GM18868 (cell line): ENCODE data around the gene CMSS1.

Experiments used
- ATAC-seq: cut with Tn5 transposase; IDR thresholded peaks from one replicate; pipeline ENCODE4 v1.9.1; 2021; ENCODE audit warnings: mild to moderate bottlenecking, moderate library complexity; ENCODE audit not compliant: unreplicated experiment

CMSS1 gene

DNA sequence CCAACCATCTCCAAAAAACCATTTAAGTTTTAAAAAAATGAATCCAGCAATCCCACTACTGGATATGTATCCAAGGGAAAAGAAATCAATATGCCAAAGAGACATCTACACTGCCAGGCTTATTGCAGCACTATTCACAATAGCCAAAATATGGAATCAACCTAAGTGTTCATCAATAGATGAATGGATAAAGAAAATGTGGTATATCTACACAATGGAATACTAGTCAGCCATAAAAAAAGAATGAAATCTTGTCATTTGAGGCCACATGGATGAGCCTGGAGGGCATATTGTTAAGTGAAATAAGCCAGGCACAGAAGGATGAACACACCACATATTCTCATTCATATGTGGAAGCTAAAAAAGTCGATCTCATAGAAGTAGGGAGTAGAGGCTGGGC lies 160.6 kb downstream of the CMSS1 start:
- ATAC-seq: no peak

DNA sequence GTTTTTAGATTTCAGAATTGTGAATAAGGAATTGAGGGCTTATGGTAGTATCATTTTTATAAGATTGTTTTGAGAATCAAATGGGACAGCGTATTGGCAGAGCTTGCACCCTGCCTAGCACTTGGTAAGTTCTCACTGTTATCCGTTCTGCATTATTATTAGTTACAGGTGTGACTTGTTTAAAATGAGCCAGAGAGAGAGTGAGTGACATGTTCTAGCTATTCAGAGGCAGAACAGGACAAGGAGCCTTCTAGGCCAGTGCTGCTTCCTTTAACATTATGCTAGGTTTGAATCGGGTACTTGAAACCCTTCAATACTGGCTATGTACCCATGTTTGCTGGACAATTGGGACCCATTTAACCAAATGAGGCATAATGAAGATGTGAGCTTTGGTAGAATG lies 162.9 kb downstream of the CMSS1 start:
- ATAC-seq: no peak

DNA sequence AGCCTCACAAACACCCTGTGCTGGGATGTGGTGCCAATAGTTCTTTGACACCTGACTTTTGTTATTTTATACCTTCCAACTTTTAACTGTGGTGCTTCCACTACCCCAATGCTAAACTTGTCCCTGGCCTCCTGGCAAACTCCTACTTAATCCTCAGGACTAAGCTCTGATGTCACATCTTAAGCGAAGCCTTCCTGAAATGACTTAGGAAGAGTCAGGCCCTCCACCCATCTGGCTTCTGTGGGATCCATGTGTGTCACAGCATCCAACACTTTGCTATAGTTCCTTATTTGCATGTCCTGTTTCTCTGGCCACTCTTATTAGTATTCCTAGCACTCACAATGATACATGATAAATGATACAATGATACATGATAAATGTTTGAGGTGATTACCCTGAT lies 163.5 kb downstream of the CMSS1 start:
- no peak for ATAC-seq

DNA sequence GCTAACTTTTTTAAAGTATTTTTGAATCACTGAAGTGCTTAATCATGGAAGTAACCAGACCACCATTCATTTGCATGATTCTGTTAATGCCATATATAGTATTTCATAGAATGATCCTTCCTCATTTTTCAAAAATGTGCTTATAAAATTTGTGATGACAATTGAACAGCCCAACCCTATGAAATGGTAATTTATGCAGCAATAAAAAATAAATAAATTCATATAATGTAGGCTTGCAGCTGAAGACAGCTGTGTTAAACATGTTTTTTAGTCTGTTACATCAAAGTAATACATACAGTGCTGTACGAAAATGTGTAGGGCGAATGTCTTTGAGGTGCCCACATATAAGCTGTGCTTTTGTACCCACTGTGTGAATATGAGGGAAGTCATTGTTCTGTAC lies 165.0 kb downstream of the CMSS1 start:
- ATAC-seq: no peak

DNA sequence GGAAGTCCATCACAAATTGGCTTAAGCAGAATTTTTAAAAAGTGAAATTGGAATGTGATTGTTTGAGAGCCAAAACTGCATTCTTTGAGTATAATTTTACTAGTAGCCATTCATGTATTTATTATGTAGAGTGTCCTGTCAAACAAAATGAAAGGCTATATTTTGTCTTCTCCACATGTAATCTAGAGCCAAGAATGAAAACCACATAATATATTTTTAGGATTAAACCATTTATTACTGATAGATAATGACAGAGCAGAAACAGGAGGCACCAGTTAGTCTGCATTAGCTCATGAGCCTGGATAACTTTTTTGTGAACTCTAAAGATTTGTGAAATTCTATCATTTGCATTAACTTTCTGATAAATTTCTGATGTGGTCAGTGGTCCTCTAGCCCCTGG lies 166.5 kb downstream of the CMSS1 start:
- no peak for ATAC-seq

DNA sequence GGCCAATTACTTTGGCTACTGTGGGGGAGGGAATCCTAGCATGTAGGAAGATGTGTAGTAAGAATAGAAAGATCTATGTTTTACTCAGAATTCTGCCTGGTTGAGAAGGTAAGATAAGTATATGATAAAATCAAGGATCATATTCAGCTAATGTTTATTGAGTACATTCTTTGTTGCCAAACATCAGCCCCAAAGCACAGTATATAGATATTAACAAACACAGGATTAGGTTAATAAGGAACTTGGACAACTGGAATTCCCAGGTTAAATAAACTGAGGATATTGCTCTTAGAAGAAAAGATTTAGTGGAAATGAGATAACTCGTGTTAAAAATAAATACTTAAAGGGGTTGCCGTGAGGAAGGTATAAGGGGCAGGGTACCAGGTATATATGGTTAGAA lies 167.0 kb downstream of the CMSS1 start:
- ATAC-seq: no peak

DNA sequence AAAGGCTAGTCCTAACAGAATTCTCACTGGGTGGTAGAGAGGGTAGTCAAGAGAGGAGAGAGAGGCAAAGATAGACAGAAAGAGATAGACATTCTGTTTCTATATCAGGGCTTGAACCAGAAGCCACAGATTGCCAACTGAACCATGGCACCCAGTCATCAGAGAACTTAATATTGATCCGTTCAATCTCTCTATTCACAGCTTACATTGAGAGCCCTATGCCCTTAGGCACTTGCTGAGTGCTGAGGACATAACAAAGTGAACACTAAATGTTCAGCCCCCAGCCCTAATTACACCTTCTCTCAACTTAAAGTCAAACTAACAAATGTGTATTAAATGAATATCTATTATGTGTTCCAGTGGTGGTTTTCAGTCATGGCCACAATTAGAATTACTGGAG lies 172.5 kb downstream of the CMSS1 start:
- ATAC-seq: no peak

DNA sequence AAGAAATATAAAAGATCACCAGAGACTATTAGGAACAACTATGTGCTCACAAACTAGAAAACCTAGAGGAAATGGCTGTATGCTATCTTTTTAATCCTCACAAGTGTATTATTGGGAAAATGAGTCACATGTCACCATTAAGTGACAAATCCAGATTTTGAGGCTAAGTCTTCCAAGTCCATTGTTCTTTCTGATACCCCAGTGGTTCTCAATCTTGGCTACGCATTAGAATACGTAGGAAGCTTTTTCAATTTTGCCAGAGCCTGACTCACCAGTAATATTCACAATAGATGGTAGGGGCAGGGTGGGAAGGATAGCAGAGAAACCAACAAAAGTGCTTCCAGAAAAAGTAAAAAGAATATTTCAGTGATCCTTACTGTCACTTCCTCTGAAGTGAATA lies 179.6 kb downstream of the CMSS1 start:
- no peak for ATAC-seq

DNA sequence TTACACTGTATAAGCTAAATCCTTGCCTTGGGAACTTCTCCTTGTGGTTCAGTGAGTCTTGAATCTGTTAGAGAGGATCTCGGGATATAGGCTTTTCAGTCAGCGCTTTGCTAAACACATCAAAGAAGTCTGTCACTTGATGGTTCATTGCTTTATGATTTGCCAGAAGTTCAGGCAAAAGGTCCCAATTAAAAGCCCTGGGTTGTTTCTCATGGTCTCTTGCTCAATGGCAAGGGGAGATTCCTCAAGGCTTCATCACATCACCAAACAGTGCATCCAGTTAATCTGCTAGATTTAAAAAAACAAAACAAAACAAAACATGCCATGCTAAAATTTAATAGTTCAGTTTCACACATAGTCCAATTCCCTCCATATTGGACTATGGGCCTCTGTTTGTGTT lies 181.9 kb downstream of the CMSS1 start:
- ATAC-seq: no peak

DNA sequence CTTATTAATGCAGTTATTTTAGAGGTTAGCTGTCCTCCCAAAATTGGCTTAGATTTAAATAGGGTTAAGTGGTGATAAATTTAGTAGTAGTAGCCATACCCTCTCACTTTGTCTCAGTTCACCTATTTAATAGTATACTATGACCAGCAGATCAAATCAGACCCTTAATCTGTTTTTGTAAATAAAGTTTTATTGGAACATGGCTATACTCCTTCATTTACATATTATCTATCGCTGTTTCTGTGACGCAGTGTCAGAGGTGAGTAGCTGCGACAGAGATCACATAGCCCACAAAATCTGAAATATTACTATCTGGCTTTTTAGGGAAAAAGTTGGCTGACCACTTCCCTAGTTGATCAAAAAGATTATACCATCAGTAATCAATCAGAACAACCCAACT lies 183.4 kb downstream of the CMSS1 start:
- ATAC-seq: no peak

DNA sequence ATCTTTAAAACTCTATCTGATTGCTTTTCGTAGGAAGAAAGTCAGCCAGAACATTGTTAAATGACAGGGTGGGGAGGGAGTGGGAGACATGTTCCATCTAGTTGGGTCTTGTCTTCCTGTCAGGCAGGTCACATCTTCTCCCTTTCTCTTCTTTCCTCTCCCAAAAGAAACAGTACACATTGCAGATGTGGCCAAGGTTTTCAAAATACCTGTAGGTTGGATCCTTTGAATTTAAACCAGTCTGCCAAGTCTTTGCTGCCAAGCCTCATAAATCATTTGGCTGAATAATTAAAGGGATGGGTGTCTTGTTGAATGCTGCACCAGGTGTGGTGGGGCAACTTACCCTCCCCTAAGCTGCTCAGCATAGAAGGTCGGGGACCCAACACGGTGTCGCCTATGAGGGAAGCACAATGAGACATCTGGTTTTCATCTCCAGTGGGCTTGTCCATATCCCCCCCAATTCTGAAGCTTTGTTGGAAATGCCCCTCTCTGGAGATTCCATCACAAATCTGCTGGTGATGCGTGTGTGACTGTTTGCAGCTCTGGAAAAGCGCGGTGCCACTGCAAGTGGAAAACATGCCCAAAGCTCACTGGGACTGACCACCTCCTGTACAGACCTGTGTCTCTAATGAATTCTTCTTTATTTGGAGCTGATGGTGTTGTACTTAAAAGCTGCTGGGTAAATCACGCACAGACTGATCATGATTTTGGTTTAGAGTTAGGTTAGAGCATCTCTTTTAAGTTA lies 184.0 kb downstream of the CMSS1 start:
- no peak for ATAC-seq

DNA sequence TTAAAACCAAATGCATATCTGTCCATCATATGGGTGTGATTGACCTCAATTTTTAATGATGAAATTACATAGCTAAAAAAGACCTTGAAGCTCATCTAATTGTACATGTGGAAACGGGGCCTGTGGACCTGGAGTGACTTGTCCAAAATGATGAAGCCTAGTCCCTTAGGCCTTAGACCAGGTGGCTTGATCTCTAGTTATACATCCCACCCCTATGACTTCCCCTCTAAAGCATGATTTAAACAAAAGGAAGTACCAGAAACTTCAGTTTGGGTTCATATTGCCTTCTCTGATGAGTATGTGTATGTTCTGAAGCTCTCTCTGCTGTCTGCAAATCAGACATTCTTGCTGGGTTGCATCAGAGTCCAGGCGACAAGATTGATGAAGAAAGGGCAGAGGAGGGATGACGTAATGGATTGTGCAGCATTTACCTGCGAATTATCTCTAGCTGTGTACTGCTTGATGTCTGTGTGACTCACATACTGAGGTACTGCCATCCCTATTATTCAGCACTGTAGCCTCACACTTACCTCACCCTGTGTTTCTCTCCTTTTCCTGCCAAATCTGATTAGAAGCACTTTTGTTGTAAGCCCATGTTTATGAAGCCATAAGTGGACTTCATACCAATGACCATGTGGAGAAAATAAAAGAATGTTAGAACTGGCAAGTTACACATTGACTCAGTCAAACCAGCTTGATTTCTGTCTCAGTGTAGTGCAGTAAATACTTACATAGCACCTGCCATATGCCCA lies 185.1 kb downstream of the CMSS1 start:
- ATAC-seq: no peak

DNA sequence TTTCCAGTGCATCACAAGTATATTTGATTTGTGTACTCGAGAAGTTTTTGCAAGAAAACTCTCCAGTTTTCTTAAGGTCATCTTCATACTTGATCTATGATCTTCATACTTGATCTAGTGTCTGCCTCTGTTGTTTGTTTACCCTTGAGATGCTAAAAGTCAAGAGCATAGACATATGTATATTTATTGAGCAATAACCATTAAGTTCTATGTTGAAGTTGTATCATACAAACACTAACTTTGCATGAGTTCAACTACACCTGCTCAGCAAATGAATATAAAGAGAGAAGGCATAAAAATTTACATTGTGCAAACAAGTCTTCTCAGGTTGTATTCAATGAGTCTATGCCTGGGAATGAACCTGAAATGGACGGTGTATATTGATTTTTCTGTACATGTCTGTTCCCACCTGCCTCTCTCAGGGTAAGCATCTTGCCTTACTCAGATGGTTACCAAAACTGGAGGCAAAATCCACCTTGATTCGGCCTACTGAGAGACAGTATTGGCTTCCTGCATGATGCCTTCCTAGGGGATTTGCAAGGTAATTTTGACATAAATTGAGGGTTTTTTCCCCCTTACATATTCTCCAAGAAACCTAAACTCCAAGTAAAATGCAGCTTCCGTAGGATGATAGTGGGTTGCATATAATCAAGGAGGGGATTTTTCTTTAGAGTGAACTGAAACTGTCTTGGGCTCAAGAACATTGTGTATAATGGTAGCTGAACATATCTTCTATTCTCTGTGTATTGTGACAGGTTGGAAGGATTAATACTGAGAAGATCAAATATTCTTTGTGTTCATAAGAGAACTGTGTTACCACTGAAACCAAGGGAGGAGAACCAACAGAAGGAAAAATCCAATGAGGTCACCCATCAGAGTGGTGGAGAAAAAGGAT lies 186.2 kb downstream of the CMSS1 start:
- ATAC-seq: peak; percentile 79

DNA sequence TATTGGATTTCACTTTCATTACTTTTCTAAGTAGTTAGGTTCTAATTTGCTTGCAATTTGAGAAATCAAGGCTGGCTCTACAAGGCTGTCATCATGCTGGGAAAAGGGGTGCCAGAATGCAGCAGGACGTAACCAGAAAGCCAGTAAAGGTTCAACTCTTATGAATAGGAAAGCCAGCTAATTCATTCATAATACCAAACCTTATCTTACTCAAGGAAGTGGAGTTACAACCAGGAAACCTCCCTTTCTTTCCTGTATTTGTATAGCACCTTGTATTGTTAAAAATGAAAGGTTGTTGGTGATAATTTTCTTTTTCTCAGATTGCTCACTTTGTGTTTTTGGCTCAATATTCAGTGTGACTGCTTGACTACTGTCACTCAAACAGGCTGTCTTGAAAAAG lies 187.3 kb downstream of the CMSS1 start:
- ATAC-seq: no peak

DNA sequence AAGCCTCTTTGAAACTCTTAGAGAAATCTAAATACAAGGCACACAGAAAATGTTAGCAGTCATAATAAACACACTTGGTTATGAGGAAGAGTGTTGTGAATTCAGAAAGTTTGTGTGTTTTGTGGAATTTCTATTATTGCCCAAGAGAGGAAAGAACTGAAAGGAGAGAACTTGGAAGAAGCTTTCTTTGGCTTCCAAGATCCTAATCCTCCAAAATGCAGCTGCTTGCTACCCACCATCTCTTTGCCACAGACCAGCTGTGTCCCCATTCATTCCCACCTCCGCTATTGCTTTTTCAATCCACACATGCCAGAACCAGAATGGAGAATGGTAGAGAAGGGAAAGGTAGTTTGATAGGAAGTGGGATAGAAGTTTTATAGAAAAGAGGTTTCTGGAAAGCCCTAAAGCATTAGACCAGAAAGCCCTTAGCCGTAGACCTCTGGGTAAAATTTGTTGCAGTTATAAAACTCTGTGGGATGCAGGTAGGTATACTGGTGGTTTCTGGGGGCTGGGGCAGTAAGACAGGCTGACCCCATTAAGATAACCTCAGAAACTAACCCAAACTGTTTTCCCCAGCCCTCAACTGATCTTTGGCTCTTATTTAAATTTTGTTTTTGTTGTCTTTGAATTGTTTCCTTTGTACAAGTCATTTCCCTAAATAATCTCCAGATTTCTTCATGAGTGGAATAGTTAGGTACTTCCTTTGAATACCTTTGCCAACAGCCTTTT lies 188.2 kb downstream of the CMSS1 start:
- ATAC-seq: no peak

DNA sequence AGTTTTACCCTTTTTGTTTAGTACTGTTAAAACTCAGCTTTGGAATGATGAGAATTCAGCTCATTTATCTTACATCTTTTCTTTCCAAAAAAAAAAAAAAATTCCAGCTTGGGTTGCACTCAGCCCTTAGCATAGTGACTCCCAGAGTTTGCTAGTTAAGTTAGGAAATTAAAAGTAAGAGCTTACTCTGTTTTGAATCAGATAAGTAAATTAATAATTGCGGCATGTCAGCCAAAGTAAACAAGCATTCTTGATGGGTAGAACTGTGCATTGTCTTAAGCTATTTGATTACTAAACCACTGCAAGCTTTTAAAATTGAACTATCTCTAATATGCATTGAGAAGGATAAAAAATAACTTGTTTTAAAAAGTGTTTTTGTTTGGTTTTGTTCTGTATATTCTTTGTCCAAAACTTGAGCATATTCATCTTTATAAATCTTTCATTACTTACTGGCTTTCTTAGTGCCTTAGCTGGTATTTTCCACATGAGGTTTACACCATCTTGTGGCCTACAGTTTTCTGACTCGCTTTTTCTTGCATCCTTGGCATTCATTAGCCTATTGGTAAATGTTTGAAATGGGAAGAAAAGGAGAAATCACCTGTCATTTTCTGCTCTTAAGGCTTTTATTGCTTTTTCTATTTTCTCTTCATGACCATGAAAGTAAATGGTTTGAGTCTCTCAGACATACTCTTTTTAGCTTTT lies 189.1 kb downstream of the CMSS1 start:
- no peak for ATAC-seq

DNA sequence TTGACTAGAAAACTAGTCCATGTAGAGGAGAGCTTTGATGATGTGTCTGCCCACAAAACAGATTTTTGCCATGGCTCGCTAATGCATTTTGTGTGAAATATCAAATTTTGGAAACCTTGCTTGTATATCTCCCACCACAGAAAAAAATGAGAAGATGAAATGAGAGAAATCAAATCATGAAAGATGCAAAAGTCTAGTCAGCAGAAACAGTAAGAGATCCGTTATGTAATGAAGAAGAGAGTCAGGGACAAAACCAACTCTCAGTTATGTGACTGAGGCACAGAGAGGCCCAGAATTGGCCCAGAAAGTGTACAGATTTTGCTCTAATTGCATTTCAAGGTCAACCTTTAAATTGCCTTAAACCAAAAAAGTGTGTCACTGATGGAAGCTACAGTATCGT lies 189.7 kb downstream of the CMSS1 start:
- no peak for ATAC-seq

DNA sequence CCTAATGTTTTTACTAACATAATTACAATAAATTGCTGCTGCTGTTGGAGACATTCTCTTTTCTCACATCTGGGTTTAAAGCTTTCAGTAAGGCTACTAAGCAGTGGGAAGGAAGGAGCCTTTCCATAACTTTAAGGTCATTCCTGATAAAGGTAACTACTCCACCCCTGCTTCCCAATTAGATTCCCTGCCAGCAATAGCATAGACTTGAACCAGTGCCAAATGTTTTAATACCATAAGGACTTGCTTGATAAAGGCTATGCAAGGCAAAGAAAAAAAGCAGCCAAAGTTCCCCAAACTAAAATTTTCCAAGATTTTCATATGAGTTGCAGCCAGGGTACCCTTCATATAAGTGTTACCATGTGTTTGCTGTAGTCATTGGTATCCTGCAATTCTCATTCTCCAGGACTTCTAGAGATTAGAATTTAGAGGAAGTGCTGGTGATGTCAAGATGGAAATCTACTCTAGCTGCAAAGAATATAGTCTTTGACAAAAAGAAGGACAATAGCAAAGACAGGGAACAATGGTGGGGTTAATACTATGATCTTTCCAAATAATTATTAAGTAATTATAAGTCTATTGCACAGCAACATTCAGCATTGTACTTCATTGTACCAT lies 190.5 kb downstream of the CMSS1 start:
- no peak for ATAC-seq

DNA sequence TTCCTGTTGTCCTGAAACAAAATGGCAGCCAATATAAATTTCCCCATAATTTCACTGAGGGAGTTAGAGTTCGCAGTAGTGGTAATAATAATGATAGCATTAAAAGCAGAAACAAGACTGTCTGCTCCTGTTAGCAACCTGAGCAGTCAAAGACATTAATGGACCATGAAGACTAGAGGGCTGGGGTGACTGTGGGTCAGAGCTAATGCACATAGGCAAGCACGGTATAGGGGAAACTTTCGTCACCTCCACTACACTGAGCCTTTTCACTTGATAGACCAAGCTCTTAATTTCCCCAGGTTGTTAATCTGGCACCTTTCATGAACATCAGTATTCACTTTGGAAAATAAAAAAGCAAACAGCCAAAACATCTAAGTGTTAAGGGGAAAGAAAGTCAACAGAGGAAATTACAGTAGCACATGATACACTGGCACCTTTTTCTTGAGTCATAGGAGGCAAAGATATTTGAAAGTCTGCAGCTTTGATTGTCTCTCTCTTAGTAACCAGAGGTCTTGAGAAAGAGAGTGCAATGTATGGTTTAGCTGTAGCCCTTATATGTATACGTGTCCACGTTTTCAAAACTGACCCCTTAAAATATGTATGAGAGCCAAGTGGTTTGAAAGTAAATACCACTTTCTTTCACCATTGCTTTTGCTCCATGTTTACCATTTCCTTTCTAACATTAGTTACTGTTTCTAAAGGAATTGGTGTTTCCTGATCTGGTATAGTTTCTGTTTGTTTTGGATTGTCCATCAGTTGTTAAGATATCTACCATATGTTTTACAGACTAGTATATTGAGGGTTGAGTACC lies 191.8 kb downstream of the CMSS1 start:
- ATAC-seq: no peak
